Transverse colon (tissue), 4 donors: ENCODE data around the gene SIPA1L3.

Experiments
- EP300 ChIP-seq: sonication (generic); formaldehyde crosslinking; IDR thresholded peaks from one replicate; pipeline ENCODE4 v1.6.1; 2017; ENCODE audit warnings: antibody characterized with exemption, low read depth
- POLR2A ChIP-seq: fragments of 450-650 bp; IDR thresholded peaks from one replicate; pipeline ENCODE4 v1.6.1; 2016; ENCODE audit warnings: antibody characterized with exemption, mild to moderate bottlenecking, moderate library complexity
- POLR2AphosphoS5 ChIP-seq, 3 donors: sonication (generic); formaldehyde crosslinking; IDR thresholded peaks; one replicate each; pipeline ENCODE4 v1.6.1; 2016; ENCODE audit warnings: antibody characterized with exemption in 3 of 3
- TF ChIP-seq, protein P1 (sequence below), 5 experiments: fragments of 200-600 bp in 3 of 5; fragments of 450-650 bp in 2 of 5; sonication (generic) in 3 of 5; IDR thresholded peaks; 1 replicate in 2 of 5; 2 replicates in 3 of 5; pipeline ENCODE4 v1.5.1; 2016 to 2017; ENCODE audit warnings: antibody characterized with exemption in 5 of 5, inconsistent platforms in 3 of 5, mild to moderate bottlenecking in 2 of 5, moderate library complexity in 1 of 5

DNA sequence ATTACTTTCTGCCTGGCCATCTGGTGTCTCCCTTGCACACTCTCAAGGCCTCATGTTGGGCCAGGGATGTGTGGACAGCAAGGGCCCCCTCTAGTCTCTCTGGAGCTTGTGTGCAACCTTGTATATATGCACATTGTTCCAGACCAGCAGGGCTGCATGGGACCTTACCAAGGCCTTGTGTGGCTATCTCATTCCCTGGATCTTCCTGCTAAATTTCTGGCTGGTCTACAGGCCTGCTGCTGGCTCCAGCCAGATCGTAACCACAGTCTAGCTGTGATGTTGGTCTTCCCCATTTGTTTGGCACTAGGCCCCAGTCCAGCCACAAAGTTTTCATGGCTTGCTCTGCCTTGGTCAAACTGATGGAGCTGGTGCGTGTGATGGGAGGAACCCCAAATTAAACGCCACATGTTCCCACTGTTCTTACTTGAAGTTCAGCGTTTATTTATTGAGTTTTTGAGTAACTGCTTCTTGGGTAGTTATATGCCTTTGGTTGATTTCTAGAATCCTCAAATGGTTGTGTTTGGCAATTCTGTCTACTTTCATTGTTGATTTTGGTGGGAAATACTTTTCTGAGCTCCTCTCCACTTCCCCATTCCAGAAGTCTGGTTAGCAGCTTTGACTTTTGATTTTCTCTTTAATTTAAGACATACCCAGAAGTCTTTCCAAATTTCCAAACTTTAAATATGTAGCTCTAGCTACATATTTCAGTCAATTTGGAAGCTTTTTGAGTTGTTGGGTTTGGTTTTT is 56.4 kb downstream of the SIPA1L3 start:
- TF ChIP-seq EP300 (no peak), POLR2A (no peak), POLR2AphosphoS5 (IDR thresholded peaks at IDR 0.05) (no peak)
- TF ChIP-seq, protein P1, sequence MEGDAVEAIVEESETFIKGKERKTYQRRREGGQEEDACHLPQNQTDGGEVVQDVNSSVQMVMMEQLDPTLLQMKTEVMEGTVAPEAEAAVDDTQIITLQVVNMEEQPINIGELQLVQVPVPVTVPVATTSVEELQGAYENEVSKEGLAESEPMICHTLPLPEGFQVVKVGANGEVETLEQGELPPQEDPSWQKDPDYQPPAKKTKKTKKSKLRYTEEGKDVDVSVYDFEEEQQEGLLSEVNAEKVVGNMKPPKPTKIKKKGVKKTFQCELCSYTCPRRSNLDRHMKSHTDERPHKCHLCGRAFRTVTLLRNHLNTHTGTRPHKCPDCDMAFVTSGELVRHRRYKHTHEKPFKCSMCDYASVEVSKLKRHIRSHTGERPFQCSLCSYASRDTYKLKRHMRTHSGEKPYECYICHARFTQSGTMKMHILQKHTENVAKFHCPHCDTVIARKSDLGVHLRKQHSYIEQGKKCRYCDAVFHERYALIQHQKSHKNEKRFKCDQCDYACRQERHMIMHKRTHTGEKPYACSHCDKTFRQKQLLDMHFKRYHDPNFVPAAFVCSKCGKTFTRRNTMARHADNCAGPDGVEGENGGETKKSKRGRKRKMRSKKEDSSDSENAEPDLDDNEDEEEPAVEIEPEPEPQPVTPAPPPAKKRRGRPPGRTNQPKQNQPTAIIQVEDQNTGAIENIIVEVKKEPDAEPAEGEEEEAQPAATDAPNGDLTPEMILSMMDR (IDR thresholded peaks at IDR 0.05) = no peak
